Astrocyte (in vitro differentiated cells and primary cell): ENCODE data around the gene LIN7C. TPM values are rescaled to one million over a fixed set of nuclear protein-coding genes. Genes with fewer than 3 reads are reported as not detected.

ENCODE experiments used
- DNase-seq: peaks from one replicate; pipeline ENCODE4 v3.0.0-alpha.2; 2010; ENCODE audit warnings: low read depth
- FAIRE-seq: peaks from 2 replicates; lab custom pipeline; 2011; peaks lifted over from hg19 to GRCh38; lab: Jason Lieb, UNC
- H2AFZ ChIP-seq: 2 replicates; pipeline ENCODE4 v1.6.0; 2012; ENCODE audit warnings: low read depth, low read length, inconsistent platforms
- H3K27ac ChIP-seq: 2 replicates; pipeline ENCODE4 v1.5.1; 2011; ENCODE audit warnings: low read depth, low read length, inconsistent platforms
- H3K27me3 ChIP-seq: 2 replicates; pipeline ENCODE4 v1.6.0; 2011; ENCODE audit warnings: low read length, inconsistent platforms; ENCODE audit not compliant: insufficient read depth
- H3K36me3 ChIP-seq: 2 replicates; pipeline ENCODE4 v1.5.1; 2011; ENCODE audit warnings: low read length, inconsistent platforms; ENCODE audit not compliant: insufficient read depth
- H3K4me1 ChIP-seq: 2 replicates; pipeline ENCODE4 v1.5.1; 2011; ENCODE audit warnings: low read length, inconsistent platforms; ENCODE audit not compliant: insufficient read depth
- H3K4me2 ChIP-seq: 2 replicates; pipeline ENCODE4 v1.6.0; 2012; ENCODE audit warnings: low read length, inconsistent platforms
- H3K4me3 ChIP-seq: 2 replicates; pipeline ENCODE4 v1.5.1; 2011; ENCODE audit warnings: low read depth, mild to moderate bottlenecking, low read length, inconsistent platforms; ENCODE audit not compliant: insufficient read depth
- H3K79me2 ChIP-seq: 2 replicates; pipeline ENCODE4 v1.6.0; 2012; ENCODE audit warnings: mild to moderate bottlenecking, low read length, inconsistent platforms; ENCODE audit not compliant: insufficient read depth
- H3K9ac ChIP-seq: 2 replicates; pipeline ENCODE4 v1.6.0; 2012; ENCODE audit warnings: mild to moderate bottlenecking, low read length, inconsistent platforms
- H3K9me3 ChIP-seq: 2 replicates; pipeline ENCODE4 v1.5.1; 2012; ENCODE audit warnings: low read depth, mild to moderate bottlenecking, low read length, inconsistent platforms; ENCODE audit not compliant: insufficient read depth
- H4K20me1 ChIP-seq: 2 replicates; pipeline ENCODE4 v1.6.0; 2012; ENCODE audit warnings: low read length, inconsistent platforms; ENCODE audit not compliant: insufficient read depth
- H3K27ac Mint-ChIP-seq: one replicate; pipeline ENCODE4 v1.8.0; 2021; ENCODE audit warnings: mild to moderate bottlenecking, mixed read lengths; ENCODE audit not compliant: unreplicated experiment
- H3K27me3 Mint-ChIP-seq: one replicate; pipeline ENCODE4 v1.8.0; 2021; ENCODE audit warnings: low read depth, mixed read lengths; ENCODE audit not compliant: unreplicated experiment
- H3K36me3 Mint-ChIP-seq: one replicate; pipeline ENCODE4 v1.8.0; 2021; ENCODE audit warnings: low read depth, mixed read lengths; ENCODE audit not compliant: unreplicated experiment
- H3K4me1 Mint-ChIP-seq: one replicate; pipeline ENCODE4 v1.8.0; 2021; ENCODE audit warnings: low read depth, mixed read lengths; ENCODE audit not compliant: unreplicated experiment
- H3K4me3 Mint-ChIP-seq: one replicate; pipeline ENCODE4 v1.8.0; 2021; ENCODE audit warnings: mild to moderate bottlenecking, moderate library complexity, mixed read lengths; ENCODE audit not compliant: unreplicated experiment
- H3K9me3 Mint-ChIP-seq: one replicate; pipeline ENCODE4 v1.8.0; 2021; ENCODE audit warnings: mild to moderate bottlenecking, mixed read lengths; ENCODE audit not compliant: unreplicated experiment
- EZH2 ChIP-seq: IDR thresholded peaks from 2 replicates; pipeline ENCODE4 v1.6.1; 2012; ENCODE audit warnings: mild to moderate bottlenecking, low read length, inconsistent platforms; ENCODE audit not compliant: insufficient read depth
- total RNA-seq: library from RNA; stranded (reverse); gene quantifications from 2 replicates; pipeline ENCODE4 v1.2.1, GENCODE V29; 2021
- TF ChIP-seq, protein P1 (sequence below): IDR thresholded peaks from 2 replicates; pipeline ENCODE4 v1.5.1; 2011; ENCODE audit warnings: low read depth, mild to moderate bottlenecking, inconsistent platforms, low read length, moderate library complexity; ENCODE audit not compliant: insufficient read depth

The LIN7C gene
- total RNA-seq, 1 donor from 2014 or later, result 38.7 TPM

GRCh38 chr11:27489092-27489491 lies 17.5 kb downstream of the LIN7C start:
- peaks cover 9% of the 10 kb centered on the region for H3K36me3 Mint-ChIP-seq
- no peaks in the 10 kb centered on the region for H3K4me1 ChIP-seq
- H3K9me3 Mint-ChIP-seq, result no peaks in the 10 kb centered on the region
- no peak overlapping the region for H2AFZ ChIP-seq
- no peak overlapping the region for H3K4me3 Mint-ChIP-seq
- no peaks in the 10 kb centered on the region for H3K27me3 Mint-ChIP-seq
- DNase-seq, result no peak
- peaks cover 17% of the 10 kb centered on the region for H3K36me3 ChIP-seq
- no peak overlapping the region for H3K4me3 ChIP-seq
- TF ChIP-seq, protein P1, sequence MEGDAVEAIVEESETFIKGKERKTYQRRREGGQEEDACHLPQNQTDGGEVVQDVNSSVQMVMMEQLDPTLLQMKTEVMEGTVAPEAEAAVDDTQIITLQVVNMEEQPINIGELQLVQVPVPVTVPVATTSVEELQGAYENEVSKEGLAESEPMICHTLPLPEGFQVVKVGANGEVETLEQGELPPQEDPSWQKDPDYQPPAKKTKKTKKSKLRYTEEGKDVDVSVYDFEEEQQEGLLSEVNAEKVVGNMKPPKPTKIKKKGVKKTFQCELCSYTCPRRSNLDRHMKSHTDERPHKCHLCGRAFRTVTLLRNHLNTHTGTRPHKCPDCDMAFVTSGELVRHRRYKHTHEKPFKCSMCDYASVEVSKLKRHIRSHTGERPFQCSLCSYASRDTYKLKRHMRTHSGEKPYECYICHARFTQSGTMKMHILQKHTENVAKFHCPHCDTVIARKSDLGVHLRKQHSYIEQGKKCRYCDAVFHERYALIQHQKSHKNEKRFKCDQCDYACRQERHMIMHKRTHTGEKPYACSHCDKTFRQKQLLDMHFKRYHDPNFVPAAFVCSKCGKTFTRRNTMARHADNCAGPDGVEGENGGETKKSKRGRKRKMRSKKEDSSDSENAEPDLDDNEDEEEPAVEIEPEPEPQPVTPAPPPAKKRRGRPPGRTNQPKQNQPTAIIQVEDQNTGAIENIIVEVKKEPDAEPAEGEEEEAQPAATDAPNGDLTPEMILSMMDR, result no peak
- TF ChIP-seq EZH2, result no peak
- H4K20me1 ChIP-seq, result no peaks in the 10 kb centered on the region
- H3K4me1 Mint-ChIP-seq, result no peaks in the 10 kb centered on the region
- FAIRE-seq, result no peak
- H3K27me3 ChIP-seq, result no peaks in the 10 kb centered on the region
- no peaks in the 10 kb centered on the region for H3K9me3 ChIP-seq
- H3K9ac ChIP-seq, result no peak overlapping the region
- H3K4me2 ChIP-seq, result no peak overlapping the region
- H3K79me2 ChIP-seq, result no peaks in the 10 kb centered on the region
- H3K27ac ChIP-seq, result no peak overlapping the region
- H3K27ac Mint-ChIP-seq, result no peak overlapping the region

GRCh38 chr11:27487706-27488105 lies 18.9 kb downstream of the LIN7C start:
- no peak overlapping the region for H2AFZ ChIP-seq
- H3K36me3 ChIP-seq, result peaks cover 15% of the 10 kb centered on the region
- H3K9me3 ChIP-seq, result no peaks in the 10 kb centered on the region
- no peak overlapping the region for H3K27ac ChIP-seq
- no peak for FAIRE-seq
- H3K4me1 ChIP-seq, result no peaks in the 10 kb centered on the region
- Mint-ChIP-seq H3K27ac (no peak overlapping the region), H3K9me3 (no peaks in the 10 kb centered on the region), H3K36me3 (peaks cover 9% of the 10 kb centered on the region), H3K27me3 (no peaks in the 10 kb centered on the region), H3K4me3 (no peak overlapping the region), H3K4me1 (peaks cover 5% of the 10 kb centered on the region)
- DNase-seq, result no peak
- no peaks in the 10 kb centered on the region for H3K79me2 ChIP-seq
- H3K4me3 ChIP-seq, result no peak overlapping the region
- H3K4me2 ChIP-seq, result no peak overlapping the region
- no peaks in the 10 kb centered on the region for H4K20me1 ChIP-seq
- no peak overlapping the region for H3K9ac ChIP-seq
- TF ChIP-seq, protein P1, result no peak
- TF ChIP-seq EZH2, result no peak
- H3K27me3 ChIP-seq, result no peaks in the 10 kb centered on the region

- no peak for FAIRE-seq
- H3K4me3 Mint-ChIP-seq, result no peak overlapping the region
- no peak overlapping the region for H3K27ac Mint-ChIP-seq
- Histone ChIP-seq H3K27ac (no peak overlapping the region), H3K36me3 (peaks cover 8% of the 10 kb centered on the region), H3K4me3 (no peak overlapping the region), H3K4me2 (no peak overlapping the region), H2AFZ (no peak overlapping the region), H3K27me3 (no peaks in the 10 kb centered on the region), H3K4me1 (no peaks in the 10 kb centered on the region), H3K9me3 (no peaks in the 10 kb centered on the region), H3K9ac (no peak overlapping the region), H3K79me2 (no peaks in the 10 kb centered on the region), H4K20me1 (no peaks in the 10 kb centered on the region)
- peaks cover 5% of the 10 kb centered on the region for H3K36me3 Mint-ChIP-seq
- no peaks in the 10 kb centered on the region for H3K9me3 Mint-ChIP-seq
- TF ChIP-seq EZH2, result no peak
- TF ChIP-seq, protein P1, result peak; percentile 97
- H3K4me1 Mint-ChIP-seq, result peaks cover 10% of the 10 kb centered on the region
- no peaks in the 10 kb centered on the region for H3K27me3 Mint-ChIP-seq
- peak; percentile 31 for DNase-seq
These were observed 20.4 kb downstream of the LIN7C start for GRCh38 chr11:27485930-27486773.
